Renal cortex interstitium (tissue), 15 donors: ENCODE results near the gene MAGED2. TPM values are rescaled to one million over a fixed set of nuclear protein-coding genes. Genes with fewer than 3 reads are reported as not detected.
"Not testable (repeated sequence)": the region's sequence is repeated elsewhere in the genome, so short reads cannot be mapped to it uniquely, and the experiment has no call there.

ENCODE experiments used
- DNase-seq, 11 donors: peaks; one replicate each; pipeline ENCODE4 v3.0.0-alpha.2; 2013; ENCODE audit warnings: low read depth in 9 of 11, low spot score in 4 of 11; ENCODE audit errors: extremely low read depth in 1 of 11
- long read RNA-seq, 16 experiments: transcript quantifications; one replicate each; lab custom pipeline, GENCODE V29; 2026
- polyA plus RNA-seq, 3 donors: library from polyadenylated mRNA; unstranded; fragments of 120-200 nt; gene quantifications; one replicate each; pipeline ENCODE4 v1.2.1, GENCODE V29; 2013; ENCODE audit not compliant: insufficient read length in 3 of 3

Gene MAGED2
- polyA plus RNA-seq: 100 to 1,000 TPM; 651 to 783 (median 710) TPM
- long read RNA-seq, donor 1, transcript MAGED2-204 (13 exons, 2,048 nt): minor isoform, 16 of 272 reads
- long read RNA-seq, donor 1, transcript MAGED2-203 (12 exons, 2,066 nt): minor isoform, 14 of 272 reads
- long read RNA-seq, donor 1, transcript MAGED2-206 (13 exons, 2,189 nt): major isoform, 90 of 272 reads
- long read RNA-seq, donor 1, partial matches to known transcripts: 132 of 272 reads
- long read RNA-seq, donor 1, other reads (novel, unspliced or antisense): 14 of 272 reads
- long read RNA-seq, donor 2, transcript MAGED2-203 (12 exons, 2,066 nt): minor isoform, 13 of 282 reads
- long read RNA-seq, donor 2, transcript MAGED2-204 (13 exons, 2,048 nt): minor isoform, 16 of 282 reads
- long read RNA-seq, donor 2, transcript MAGED2-206 (13 exons, 2,189 nt): major isoform, 90 of 282 reads
- long read RNA-seq, donor 2, partial matches to known transcripts: 156 of 282 reads
- long read RNA-seq, donor 2, other reads (novel, unspliced or antisense): 0 of 282 reads
- long read RNA-seq, donor 3, transcript MAGED2-204 (13 exons, 2,048 nt): minor isoform, 26 of 457 reads
- long read RNA-seq, donor 3, transcript MAGED2-206 (13 exons, 2,189 nt): major isoform, 182 of 457 reads
- long read RNA-seq, donor 3, transcript MAGED2-203 (12 exons, 2,066 nt): minor isoform, 30 of 457 reads
- long read RNA-seq, donor 3, partial matches to known transcripts: 198 of 457 reads
- long read RNA-seq, donor 3, other reads (novel, unspliced or antisense): 15 of 457 reads
- long read RNA-seq, donor 4, transcript MAGED2-203 (12 exons, 2,066 nt): minor isoform, 11 of 269 reads
- long read RNA-seq, donor 4, transcript MAGED2-206 (13 exons, 2,189 nt): major isoform, 124 of 269 reads
- long read RNA-seq, donor 4, transcript MAGED2-204 (13 exons, 2,048 nt): minor isoform, 18 of 269 reads
- long read RNA-seq, donor 4, partial matches to known transcripts: 98 of 269 reads
- long read RNA-seq, donor 4, other reads (novel, unspliced or antisense): 15 of 269 reads
- long read RNA-seq, donor 5, transcript MAGED2-203 (12 exons, 2,066 nt): minor isoform, 40 of 566 reads
- long read RNA-seq, donor 5, transcript MAGED2-201 (12 exons, 1,958 nt): minor isoform, 6 of 566 reads
- long read RNA-seq, donor 5, transcript MAGED2-206 (13 exons, 2,189 nt): major isoform, 228 of 566 reads
- long read RNA-seq, donor 5, transcript MAGED2-204 (13 exons, 2,048 nt): minor isoform, 36 of 566 reads
- long read RNA-seq, donor 5, partial matches to known transcripts: 226 of 566 reads
- long read RNA-seq, donor 5, other reads (novel, unspliced or antisense): 28 of 566 reads
- long read RNA-seq, donor 6, transcript MAGED2-203 (12 exons, 2,066 nt): minor isoform, 5 of 293 reads
- long read RNA-seq, donor 6, transcript MAGED2-204 (13 exons, 2,048 nt): minor isoform, 17 of 293 reads
- long read RNA-seq, donor 6, transcript MAGED2-206 (13 exons, 2,189 nt): major isoform, 92 of 293 reads
- long read RNA-seq, donor 6, partial matches to known transcripts: 174 of 293 reads
- long read RNA-seq, donor 6, other reads (novel, unspliced or antisense): 0 of 293 reads
- long read RNA-seq, donor 7, transcript MAGED2-203 (12 exons, 2,066 nt): minor isoform, 15 of 430 reads
- long read RNA-seq, donor 7, transcript MAGED2-206 (13 exons, 2,189 nt): major isoform, 140 of 430 reads
- long read RNA-seq, donor 7, transcript MAGED2-204 (13 exons, 2,048 nt): minor isoform, 26 of 430 reads
- long read RNA-seq, donor 7, partial matches to known transcripts: 228 of 430 reads
- long read RNA-seq, donor 7, other reads (novel, unspliced or antisense): 20 of 430 reads
- long read RNA-seq, donor 8, transcript MAGED2-203 (12 exons, 2,066 nt): minor isoform, 26 of 587 reads
- long read RNA-seq, donor 8, transcript MAGED2-204 (13 exons, 2,048 nt): minor isoform, 34 of 587 reads
- long read RNA-seq, donor 8, transcript MAGED2-206 (13 exons, 2,189 nt): major isoform, 188 of 587 reads
- long read RNA-seq, donor 8, partial matches to known transcripts: 312 of 587 reads
- long read RNA-seq, donor 8, other reads (novel, unspliced or antisense): 21 of 587 reads
- long read RNA-seq, donor 9, transcript MAGED2-204 (13 exons, 2,048 nt): minor isoform, 15 of 354 reads
- long read RNA-seq, donor 9, transcript MAGED2-203 (12 exons, 2,066 nt): minor isoform, 16 of 354 reads
- long read RNA-seq, donor 9, transcript MAGED2-206 (13 exons, 2,189 nt): major isoform, 149 of 354 reads
- long read RNA-seq, donor 9, partial matches to known transcripts: 154 of 354 reads
- long read RNA-seq, donor 9, other reads (novel, unspliced or antisense): 15 of 354 reads
- long read RNA-seq, donor 10, transcript MAGED2-206 (13 exons, 2,189 nt): major isoform, 108 of 350 reads
- long read RNA-seq, donor 10, transcript MAGED2-203 (12 exons, 2,066 nt): minor isoform, 10 of 350 reads
- long read RNA-seq, donor 10, transcript MAGED2-204 (13 exons, 2,048 nt): minor isoform, 22 of 350 reads
- long read RNA-seq, donor 10, partial matches to known transcripts: 200 of 350 reads
- long read RNA-seq, donor 10, other reads (novel, unspliced or antisense): 5 of 350 reads
- long read RNA-seq, donor 11, transcript MAGED2-206 (13 exons, 2,189 nt): major isoform, 131 of 273 reads
- long read RNA-seq, donor 11, transcript MAGED2-204 (13 exons, 2,048 nt): minor isoform, 27 of 273 reads
- long read RNA-seq, donor 11, transcript MAGED2-203 (12 exons, 2,066 nt): minor isoform, 11 of 273 reads
- long read RNA-seq, donor 11, partial matches to known transcripts: 87 of 273 reads
- long read RNA-seq, donor 11, other reads (novel, unspliced or antisense): 12 of 273 reads
- long read RNA-seq, donor 12, transcript MAGED2-206 (13 exons, 2,189 nt): major isoform, 49 of 196 reads
- long read RNA-seq, donor 12, transcript MAGED2-204 (13 exons, 2,048 nt): minor isoform, 7 of 196 reads
- long read RNA-seq, donor 12, partial matches to known transcripts: 134 of 196 reads
- long read RNA-seq, donor 12, other reads (novel, unspliced or antisense): 0 of 196 reads
- long read RNA-seq, donor 13, transcript MAGED2-204 (13 exons, 2,048 nt): minor isoform, 31 of 667 reads
- long read RNA-seq, donor 13, transcript MAGED2-206 (13 exons, 2,189 nt): major isoform, 209 of 667 reads
- long read RNA-seq, donor 13, transcript MAGED2-203 (12 exons, 2,066 nt): minor isoform, 20 of 667 reads
- long read RNA-seq, donor 13, partial matches to known transcripts: 373 of 667 reads
- long read RNA-seq, donor 13, other reads (novel, unspliced or antisense): 28 of 667 reads
- long read RNA-seq, donor 14, transcript MAGED2-204 (13 exons, 2,048 nt): minor isoform, 13 of 353 reads
- long read RNA-seq, donor 14, transcript MAGED2-209 (2 exons, 691 nt): minor isoform, 5 of 353 reads
- long read RNA-seq, donor 14, transcript MAGED2-206 (13 exons, 2,189 nt): major isoform, 169 of 353 reads
- long read RNA-seq, donor 14, transcript MAGED2-203 (12 exons, 2,066 nt): minor isoform, 14 of 353 reads
- long read RNA-seq, donor 14, partial matches to known transcripts: 130 of 353 reads
- long read RNA-seq, donor 14, other reads (novel, unspliced or antisense): 19 of 353 reads
- long read RNA-seq, donor 15, transcript MAGED2-204 (13 exons, 2,048 nt): minor isoform, 10 of 164 reads
- long read RNA-seq, donor 15, transcript MAGED2-203 (12 exons, 2,066 nt): minor isoform, 6 of 164 reads
- long read RNA-seq, donor 15, transcript MAGED2-206 (13 exons, 2,189 nt): major isoform, 66 of 164 reads
- long read RNA-seq, donor 15, partial matches to known transcripts: 73 of 164 reads
- long read RNA-seq, donor 15, other reads (novel, unspliced or antisense): 5 of 164 reads
- long read RNA-seq, donor 16, transcript MAGED2-204 (13 exons, 2,048 nt): minor isoform, 64 of 924 reads
- long read RNA-seq, donor 16, transcript MAGED2-203 (12 exons, 2,066 nt): minor isoform, 54 of 924 reads
- long read RNA-seq, donor 16, transcript MAGED2-209 (2 exons, 691 nt): minor isoform, 6 of 924 reads
- long read RNA-seq, donor 16, transcript MAGED2-206 (13 exons, 2,189 nt): major isoform, 398 of 924 reads
- long read RNA-seq, donor 16, partial matches to known transcripts: 347 of 924 reads
- long read RNA-seq, donor 16, other reads (novel, unspliced or antisense): 48 of 924 reads

GRCh38 chrX:54807524-54808108 lies at the start of gene MAGED2:
Gene MAGED2 (plus strand): TSS chrX:54807745. CDS start chrX:54809332, 1,587 bp downstream.
- peak; percentile 17 to 53 (median 38) for DNase-seq

- no peak for DNase-seq
Measured at GRCh38 chrX:54758114-54759055, 49.2 kb upstream of the MAGED2 start.

- DNase-seq: peak; percentile 30 to 72 (median 54)
Measured at GRCh38 chrX:54774391-54775094, 33.0 kb upstream of the MAGED2 start.

- no peak for DNase-seq
Measured at GRCh38 chrX:54776061-54776460, 31.5 kb upstream of the MAGED2 start.

- DNase-seq: no peak
Measured at GRCh38 chrX:54776987-54777672, 30.4 kb upstream of the MAGED2 start.

- DNase-seq: no peak
Measured at GRCh38 chrX:54785901-54786300, 21.6 kb upstream of the MAGED2 start.

- no peak for DNase-seq
Measured at GRCh38 chrX:54786967-54787366, 20.6 kb upstream of the MAGED2 start.

GRCh38 chrX:54788446-54788845 lies 19.1 kb upstream of the MAGED2 start:
- DNase-seq: no peak

- DNase-seq: not testable (repeated sequence)
Measured at GRCh38 chrX:54789405-54789804, 18.1 kb upstream of the MAGED2 start.

GRCh38 chrX:54794028-54794427 lies 13.5 kb upstream of the MAGED2 start:
- DNase-seq: peak in 1 of 11 donors; percentile 17

- DNase-seq: no peak
Measured at GRCh38 chrX:54794795-54795194, 12.8 kb upstream of the MAGED2 start.
